Mesothelial cell of epicardium (in vitro differentiated cells): ENCODE results near the gene DDX49. TPM values are rescaled to one million over a fixed set of nuclear protein-coding genes. Genes with fewer than 3 reads are reported as not detected.

ENCODE experiments used
- DNase-seq, 2 experiments: peaks; one replicate each; pipeline ENCODE4 v3.0.0; 2021; ENCODE audit warnings: low spot score in 2 of 2; ENCODE audit not compliant: unreplicated experiment in 2 of 2
- H3K27ac Mint-ChIP-seq: 2 replicates; pipeline ENCODE4 v1.8.0; 2021; ENCODE audit warnings: mixed read lengths
- H3K27me3 Mint-ChIP-seq: 2 replicates; pipeline ENCODE4 v1.8.0; 2021; ENCODE audit warnings: low read depth, mixed read lengths
- H3K36me3 Mint-ChIP-seq: 2 replicates; pipeline ENCODE4 v1.8.0; 2021; ENCODE audit warnings: mixed read lengths
- H3K4me1 Mint-ChIP-seq: 2 replicates; pipeline ENCODE4 v1.8.0; 2021; ENCODE audit warnings: mixed read lengths
- H3K4me3 Mint-ChIP-seq: 2 replicates; pipeline ENCODE4 v1.8.0; 2021; ENCODE audit warnings: mild to moderate bottlenecking, moderate library complexity, mixed read lengths
- H3K9me3 Mint-ChIP-seq: 2 replicates; pipeline ENCODE4 v1.8.0; 2021; ENCODE audit warnings: mixed read lengths
- CTCF ChIP-seq: fragments of 200-600 bp; sonication (generic); IDR thresholded peaks from one replicate; pipeline ENCODE4 v1.5.0; 2021; ENCODE audit warnings: antibody characterized with exemption; ENCODE audit not compliant: unreplicated experiment
- total RNA-seq: library from RNA; stranded (reverse); gene quantifications from 3 replicates; pipeline ENCODE4 v1.2.1, GENCODE V29; 2021

DDX49 gene
- total RNA-seq, 1 donor from 2014 or later = 46.1 TPM

GRCh38 chr19:18955042-18955441 lies 35.5 kb downstream of the DDX49 start:
- H3K27ac Mint-ChIP-seq = no peak overlapping the region

DNA sequence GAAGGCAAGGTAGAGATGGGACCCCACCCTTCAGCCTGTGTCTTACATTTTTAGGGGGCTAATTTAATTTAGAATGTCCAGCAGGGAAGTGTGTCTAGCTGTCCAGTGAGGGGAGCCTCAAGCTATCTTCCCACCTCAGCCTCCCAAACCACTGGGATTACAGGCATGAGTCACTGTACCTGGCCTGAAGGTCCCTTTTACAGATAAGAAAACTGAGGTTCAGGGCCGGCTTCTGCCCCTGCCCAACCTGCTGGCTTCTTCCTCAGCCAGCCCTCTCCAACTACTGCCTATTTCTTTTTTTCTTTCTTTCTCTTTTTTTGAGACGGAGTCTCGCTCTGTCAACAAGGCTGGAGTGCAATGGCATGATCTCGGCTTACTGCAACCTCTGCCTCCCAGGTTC lies 40.9 kb downstream of the DDX49 start:
- no peak for TF ChIP-seq CTCF
- H3K27ac Mint-ChIP-seq = no peak overlapping the region
- no peaks in the 10 kb centered on the region for H3K9me3 Mint-ChIP-seq
- H3K4me1 Mint-ChIP-seq = no peaks in the 10 kb centered on the region
- peaks cover 14% of the 10 kb centered on the region for H3K27me3 Mint-ChIP-seq
- no peaks in the 10 kb centered on the region for H3K36me3 Mint-ChIP-seq
- DNase-seq = no peak
- no peak overlapping the region for H3K4me3 Mint-ChIP-seq

More at GRCh38 chr19:18955042-18955441, 35.5 kb downstream of the DDX49 start:
- no peaks in the 10 kb centered on the region for H3K36me3 Mint-ChIP-seq
- no peaks in the 10 kb centered on the region for H3K4me1 Mint-ChIP-seq
- TF ChIP-seq CTCF = no peak
- no peak overlapping the region for H3K4me3 Mint-ChIP-seq
- H3K27me3 Mint-ChIP-seq = peaks cover 3% of the 10 kb centered on the region
- DNase-seq = no peak
- peaks cover 4% of the 10 kb centered on the region for H3K9me3 Mint-ChIP-seq

GRCh38 chr19:18961767-18962620 lies 42.5 kb downstream of the DDX49 start:
- Mint-ChIP-seq H3K4me3 (no peak overlapping the region), H3K36me3 (no peaks in the 10 kb centered on the region), H3K9me3 (no peaks in the 10 kb centered on the region), H3K27me3 (peaks cover 17% of the 10 kb centered on the region), H3K4me1 (no peaks in the 10 kb centered on the region), H3K27ac (no peak overlapping the region)
- no peak for DNase-seq
- no peak for TF ChIP-seq CTCF

GRCh38 chr19:18964121-18964520 lies 44.6 kb downstream of the DDX49 start:
- TF ChIP-seq CTCF = no peak
- H3K4me3 Mint-ChIP-seq = no peak overlapping the region
- H3K4me1 Mint-ChIP-seq = no peaks in the 10 kb centered on the region
- no peak overlapping the region for H3K27ac Mint-ChIP-seq
- no peaks in the 10 kb centered on the region for H3K9me3 Mint-ChIP-seq
- no peak for DNase-seq
- H3K36me3 Mint-ChIP-seq = no peaks in the 10 kb centered on the region
- H3K27me3 Mint-ChIP-seq = peaks cover 16% of the 10 kb centered on the region

- Mint-ChIP-seq H3K27ac (peak overlapping the region; percentile 34), H3K9me3 (no peaks in the 10 kb centered on the region), H3K27me3 (peaks cover 13% of the 10 kb centered on the region), H3K4me1 (no peaks in the 10 kb centered on the region), H3K4me3 (no peak overlapping the region), H3K36me3 (no peaks in the 10 kb centered on the region)
- no peak for TF ChIP-seq CTCF
- DNase-seq = no peak
Measured at GRCh38 chr19:18966307-18966706, 46.8 kb downstream of the DDX49 start.
